SU-DHL-6 (cell line): Measurements from ENCODE around the gene DMGDH.

Experiments used
- H2AFZ ChIP-seq: fragments of 200-600 bp; sonication (generic); 2 replicates; pipeline ENCODE4 v1.6.1; 2014; ENCODE audit warnings: low read depth, mild to moderate bottlenecking, moderate library complexity, mixed read lengths, antibody characterized with exemption, low read length; ENCODE audit not compliant: severe bottlenecking
- H3F3A ChIP-seq: fragments of 200-600 bp; shearing (Covaris generic); 2 replicates; pipeline ENCODE4 v1.6.0; 2016; ENCODE audit warnings: antibody characterized with exemption, mild to moderate bottlenecking; ENCODE audit not compliant: insufficient read depth
- H3K27ac ChIP-seq: fragments of 200-600 bp; sonication (generic); 2 replicates; pipeline ENCODE4 v1.5.1; 2016; ENCODE audit warnings: low read depth, mild to moderate bottlenecking, low read length, moderate library complexity, mixed read lengths
- H3K27me3 ChIP-seq: fragments of 200-600 bp; sonication (generic), shearing (Covaris generic); 2 replicates; pipeline ENCODE4 v1.6.0; 2014; ENCODE audit warnings: mild to moderate bottlenecking, low read length
- H3K36me3 ChIP-seq: fragments of 200-600 bp; sonication (generic); 2 replicates; pipeline ENCODE4 v1.6.1; 2014; ENCODE audit warnings: mild to moderate bottlenecking, low read length, mixed read lengths
- H3K4me2 ChIP-seq: fragments of 300-600, 200-600 bp; shearing (Covaris generic), sonication (generic); 2 replicates; pipeline ENCODE4 v1.6.0; 2014; ENCODE audit warnings: low read length, low read depth, mild to moderate bottlenecking; ENCODE audit not compliant: poor library complexity, severe bottlenecking
- H3K4me3 ChIP-seq: fragments of 200-600 bp; sonication (generic); 2 replicates; pipeline ENCODE4 v1.5.1; 2014; ENCODE audit warnings: antibody characterized with exemption, low read length, mild to moderate bottlenecking, mixed read lengths; ENCODE audit not compliant: insufficient read depth, poor library complexity, severe bottlenecking
- H3K79me2 ChIP-seq: fragments of 200-600 bp; sonication (generic); 2 replicates; pipeline ENCODE4 v1.6.1; 2014; ENCODE audit warnings: mild to moderate bottlenecking, low read length, moderate library complexity; ENCODE audit not compliant: insufficient read depth
- H3K9ac ChIP-seq: fragments of 200-600 bp; sonication (generic); 2 replicates; pipeline ENCODE4 v1.7.0; 2014; ENCODE audit warnings: mild to moderate bottlenecking, low read length
- H3K9me2 ChIP-seq: fragments of 200-600 bp; sonication (generic); replicated peaks from 2 replicates; pipeline ENCODE4 v1.6.1; 2014; ENCODE audit warnings: low read length; ENCODE audit not compliant: insufficient read depth
- H3K9me3 ChIP-seq: fragments of 200-600 bp; sonication (generic); 2 replicates; pipeline ENCODE4 v1.6.1; 2014; ENCODE audit warnings: low read length, mixed read lengths; ENCODE audit not compliant: insufficient read depth
- H4K20me1 ChIP-seq: fragments of 200-600 bp; sonication (generic); 2 replicates; pipeline ENCODE4 v1.6.1; 2014; ENCODE audit warnings: low read depth, mild to moderate bottlenecking, antibody characterized with exemption, low read length, moderate library complexity, mixed read lengths
- EZH2phosphoT487 ChIP-seq: fragments of 200-600 bp; sonication (generic), shearing (Covaris generic); conservative IDR thresholded peaks from 2 replicates; pipeline ENCODE4 v1.6.1; 2018; ENCODE audit warnings: mild to moderate bottlenecking, antibody characterized with exemption, low read length, moderate library complexity, mixed read lengths
- TF ChIP-seq, protein P1 (sequence below): fragments of 200-600 bp; sonication (generic); IDR thresholded peaks from one replicate; pipeline ENCODE4 v1.5.1; 2017; ENCODE audit warnings: antibody characterized with exemption, mild to moderate bottlenecking, low read length, moderate library complexity; ENCODE audit not compliant: insufficient read depth, poor library complexity, severe bottlenecking

The DMGDH gene

DNA sequence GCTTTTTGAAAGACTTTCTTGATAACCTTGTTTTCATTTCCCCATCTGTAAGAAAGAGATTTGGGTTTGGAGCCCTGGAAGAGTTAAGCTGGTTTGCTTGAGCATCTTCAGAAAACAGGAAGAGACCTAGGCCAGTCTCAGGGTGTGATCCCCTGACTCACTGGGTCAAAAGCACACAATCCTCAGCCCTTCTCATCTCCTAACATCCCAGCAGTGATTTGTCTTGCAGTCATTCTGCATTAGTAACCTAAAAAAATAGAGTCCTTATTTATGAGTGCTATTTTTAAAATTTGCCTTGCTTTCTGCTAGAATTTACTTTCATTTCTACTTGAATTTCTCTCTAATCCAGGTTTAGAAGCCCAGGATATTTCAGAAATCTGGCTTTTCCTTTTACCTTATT, 68.0 kb downstream of the DMGDH start:
- no peaks in the 10 kb centered on the region for H3K36me3 ChIP-seq
- H3K27me3 ChIP-seq = no peaks in the 10 kb centered on the region
- H3K4me2 ChIP-seq = no peak overlapping the region
- no peak overlapping the region for H3K4me3 ChIP-seq
- H3K9me3 ChIP-seq = no peaks in the 10 kb centered on the region
- no peaks in the 10 kb centered on the region for H3F3A ChIP-seq
- no peak overlapping the region for H3K27ac ChIP-seq
- H3K9ac ChIP-seq = no peak overlapping the region
- H3K9me2 ChIP-seq = no peaks in the 10 kb centered on the region
- no peaks in the 10 kb centered on the region for H3K79me2 ChIP-seq
- no peak overlapping the region for H2AFZ ChIP-seq
- no peak for TF ChIP-seq EZH2phosphoT487
- TF ChIP-seq, protein P1, sequence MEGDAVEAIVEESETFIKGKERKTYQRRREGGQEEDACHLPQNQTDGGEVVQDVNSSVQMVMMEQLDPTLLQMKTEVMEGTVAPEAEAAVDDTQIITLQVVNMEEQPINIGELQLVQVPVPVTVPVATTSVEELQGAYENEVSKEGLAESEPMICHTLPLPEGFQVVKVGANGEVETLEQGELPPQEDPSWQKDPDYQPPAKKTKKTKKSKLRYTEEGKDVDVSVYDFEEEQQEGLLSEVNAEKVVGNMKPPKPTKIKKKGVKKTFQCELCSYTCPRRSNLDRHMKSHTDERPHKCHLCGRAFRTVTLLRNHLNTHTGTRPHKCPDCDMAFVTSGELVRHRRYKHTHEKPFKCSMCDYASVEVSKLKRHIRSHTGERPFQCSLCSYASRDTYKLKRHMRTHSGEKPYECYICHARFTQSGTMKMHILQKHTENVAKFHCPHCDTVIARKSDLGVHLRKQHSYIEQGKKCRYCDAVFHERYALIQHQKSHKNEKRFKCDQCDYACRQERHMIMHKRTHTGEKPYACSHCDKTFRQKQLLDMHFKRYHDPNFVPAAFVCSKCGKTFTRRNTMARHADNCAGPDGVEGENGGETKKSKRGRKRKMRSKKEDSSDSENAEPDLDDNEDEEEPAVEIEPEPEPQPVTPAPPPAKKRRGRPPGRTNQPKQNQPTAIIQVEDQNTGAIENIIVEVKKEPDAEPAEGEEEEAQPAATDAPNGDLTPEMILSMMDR = no peak
- no peaks in the 10 kb centered on the region for H4K20me1 ChIP-seq

- TF ChIP-seq EZH2phosphoT487 = no peak
- TF ChIP-seq, protein P1 = no peak
- H3K27me3 ChIP-seq = no peaks in the 10 kb centered on the region
- no peak overlapping the region for H3K27ac ChIP-seq
- H3K9ac ChIP-seq = no peak overlapping the region
- no peak overlapping the region for H2AFZ ChIP-seq
- no peaks in the 10 kb centered on the region for H3K9me2 ChIP-seq
- H3K79me2 ChIP-seq = no peaks in the 10 kb centered on the region
- H4K20me1 ChIP-seq = no peaks in the 10 kb centered on the region
- H3F3A ChIP-seq = no peaks in the 10 kb centered on the region
- H3K4me2 ChIP-seq = no peak overlapping the region
- H3K36me3 ChIP-seq = no peaks in the 10 kb centered on the region
- no peaks in the 10 kb centered on the region for H3K9me3 ChIP-seq
- no peak overlapping the region for H3K4me3 ChIP-seq
Measured at GRCh38 chr5:78997090-78997489, 72.4 kb downstream of the DMGDH start.

DNA sequence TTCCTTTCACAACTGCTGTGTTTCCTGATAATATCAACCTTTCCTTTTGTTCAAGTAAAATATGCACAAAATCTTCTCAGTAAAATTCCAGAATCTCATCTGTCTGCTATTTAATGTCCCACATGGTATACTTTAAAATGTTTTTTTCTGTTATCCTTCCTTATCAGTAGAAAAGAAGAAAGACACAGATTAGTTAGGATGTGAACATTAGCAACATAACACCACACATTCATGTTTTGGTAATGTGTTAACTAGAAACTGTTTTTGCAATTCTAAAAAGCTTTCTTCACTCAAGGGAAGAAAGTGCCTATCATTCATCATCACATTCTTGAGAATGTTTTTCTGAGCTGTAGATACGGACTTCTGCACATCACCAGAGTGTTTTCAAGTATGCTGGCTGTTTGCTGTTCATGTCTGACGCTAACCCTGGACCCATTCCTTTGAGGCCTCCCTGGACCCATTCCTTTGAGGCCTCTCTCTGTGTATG, 73.9 kb downstream of the DMGDH start:
- H3K4me3 ChIP-seq = no peak overlapping the region
- H3K27me3 ChIP-seq = no peaks in the 10 kb centered on the region
- TF ChIP-seq, protein P1 = no peak
- no peak for TF ChIP-seq EZH2phosphoT487
- H3K79me2 ChIP-seq = no peaks in the 10 kb centered on the region
- H2AFZ ChIP-seq = no peak overlapping the region
- H3F3A ChIP-seq = no peaks in the 10 kb centered on the region
- no peak overlapping the region for H3K4me2 ChIP-seq
- H3K9me3 ChIP-seq = no peaks in the 10 kb centered on the region
- H3K27ac ChIP-seq = no peak overlapping the region
- H3K36me3 ChIP-seq = no peaks in the 10 kb centered on the region
- no peaks in the 10 kb centered on the region for H3K9me2 ChIP-seq
- H4K20me1 ChIP-seq = no peaks in the 10 kb centered on the region
- H3K9ac ChIP-seq = no peak overlapping the region

DNA sequence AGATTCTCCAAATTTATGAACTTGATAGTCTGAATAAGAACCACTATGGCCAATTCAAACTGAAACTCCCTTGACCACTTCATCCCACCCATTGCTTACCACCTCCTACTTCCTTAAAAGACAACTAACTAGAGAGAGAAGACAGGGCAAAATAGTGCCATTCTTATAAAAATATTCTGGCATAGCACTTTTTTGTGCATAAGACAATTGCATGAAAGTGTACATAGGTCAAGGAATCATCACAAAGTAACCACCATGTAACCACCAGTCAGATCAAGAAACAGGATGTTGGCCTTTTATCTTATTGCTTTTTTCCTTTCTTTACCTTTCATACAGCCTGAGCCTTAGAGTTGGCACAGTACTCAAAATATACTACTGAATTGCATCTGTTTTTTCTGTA, 76.3 kb downstream of the DMGDH start:
- no peaks in the 10 kb centered on the region for H3K9me3 ChIP-seq
- no peak for TF ChIP-seq EZH2phosphoT487
- TF ChIP-seq, protein P1 = no peak
- no peak overlapping the region for H3K4me3 ChIP-seq
- no peak overlapping the region for H3K27ac ChIP-seq
- H4K20me1 ChIP-seq = no peaks in the 10 kb centered on the region
- no peaks in the 10 kb centered on the region for H3K79me2 ChIP-seq
- no peak overlapping the region for H3K4me2 ChIP-seq
- H3K36me3 ChIP-seq = no peaks in the 10 kb centered on the region
- H3K9ac ChIP-seq = no peak overlapping the region
- no peaks in the 10 kb centered on the region for H3K27me3 ChIP-seq
- no peaks in the 10 kb centered on the region for H3K9me2 ChIP-seq
- H2AFZ ChIP-seq = no peak overlapping the region
- H3F3A ChIP-seq = no peaks in the 10 kb centered on the region
